Spleen (tissue), 11 donors: Measurements from ENCODE around the gene NOVA1. TPM values are rescaled to one million over a fixed set of nuclear protein-coding genes. Genes with fewer than 3 reads are reported as not detected.

Experiments
- DNase-seq: peaks from one replicate; pipeline ENCODE4 v3.0.0-alpha.2; 2020
- H3K27ac ChIP-seq, 8 donors: fragments of 200-600 bp; sonication (generic) in 7 of 8; 1 replicate in 4 of 8; 2 replicates in 4 of 8; pipeline versions ENCODE4 v1.5.0 to v1.8.0; 2016 to 2021; ENCODE audit warnings: inconsistent platforms in 4 of 8, mild to moderate bottlenecking in 4 of 8, moderate library complexity in 1 of 8
- H3K27me3 ChIP-seq, 7 donors: fragments of 200-600 bp; sonication (generic) in 6 of 7; replicated peaks in 1 of 7; 1 replicate in 4 of 7; 2 replicates in 3 of 7; pipeline versions ENCODE4 v1.5.0 to v1.8.0; 2016 to 2021; ENCODE audit warnings: inconsistent platforms in 3 of 7, mild to moderate bottlenecking in 1 of 7
- H3K36me3 ChIP-seq, 6 donors: fragments of 200-600 bp; sonication (generic) in 5 of 6; 1 replicate in 4 of 6; 2 replicates in 2 of 6; pipeline versions ENCODE4 v1.5.0 to v1.8.0; 2016 to 2021; ENCODE audit warnings: inconsistent platforms in 2 of 6
- H3K4me1 ChIP-seq, 6 donors: fragments of 200-600 bp; sonication (generic) in 5 of 6; 1 replicate in 3 of 6; 2 replicates in 3 of 6; pipeline versions ENCODE4 v1.5.0 to v1.8.0; 2016 to 2021; ENCODE audit warnings: inconsistent platforms in 3 of 6
- H3K4me3 ChIP-seq, 8 donors: fragments of 200-600 bp; sonication (generic) in 7 of 8; 1 replicate in 4 of 8; 2 replicates in 4 of 8; pipeline versions ENCODE4 v1.5.0 to v1.8.0; 2016 to 2021; ENCODE audit warnings: inconsistent platforms in 4 of 8, mild to moderate bottlenecking in 4 of 8, moderate library complexity in 2 of 8
- H3K9me3 ChIP-seq, 8 donors: fragments of 200-600 bp; sonication (generic) in 7 of 8; 1 replicate in 4 of 8; 2 replicates in 4 of 8; pipeline versions ENCODE4 v1.5.0 to v1.8.0; 2016 to 2021; ENCODE audit warnings: inconsistent platforms in 4 of 8
- POLR2A ChIP-seq, 3 donors: fragments of 450-650 bp; IDR thresholded peaks; one replicate each; pipeline ENCODE4 v1.5.1; 2017; ENCODE audit warnings: antibody characterized with exemption in 3 of 3, mild to moderate bottlenecking in 1 of 3
- POLR2AphosphoS5 ChIP-seq, 3 donors: sonication (generic); formaldehyde crosslinking; IDR thresholded peaks; one replicate each; pipeline ENCODE4 v1.5.1; 2017; ENCODE audit warnings: antibody characterized with exemption in 3 of 3
- WGBS, 5 donors: extraction: QIAGEN DNeasy Blood & Tissue Kit in 3 of 5; methylation state at CpG; one replicate each; pipeline versions ENCODE4 v1.1.5 to v1.1.7; 2013 to 2018; 5-methylcytosine and 5-hydroxymethylcytosine counted together
- intact Hi-C: fragments of 100-400 bp; cut with DNase I; formaldehyde crosslinking; loops from one replicate; pipeline ENCODE4 v1.15.0; 2023; ENCODE audit warnings: low total_unique reads
- polyA plus RNA-seq, 3 donors: library from polyadenylated mRNA; stranded (reverse); fragments of 200-250 nt; gene quantifications; one replicate each; pipeline ENCODE4 v1.2.1, GENCODE V29; 2013
- total RNA-seq, 7 donors: library from RNA; depleted of rRNA in 3 of 7; stranded (reverse); fragments of >200 nt in 3 of 7; fragmentation: NEBNext Ultra II Directional in 4 of 7; extraction: Animal tissue kit (Norgen Biotek cat#: 25700) in 4 of 7; gene quantifications; one replicate each; pipeline versions ENCODE4 v1.1.0 to v1.2.1, GENCODE V29; 2016 to 2021
- TF ChIP-seq, protein P1 (sequence below), 11 experiments: fragments of 200-600 bp in 7 of 11; fragments of 450-650 bp in 4 of 11; sonication (generic) in 4 of 11; IDR thresholded peaks in 8 of 11; conservative IDR thresholded peaks in 3 of 11; 1 replicate in 7 of 11; 2 replicates in 4 of 11; pipeline versions ENCODE4 v1.4.0 to v1.8.0; 2016 to 2021; ENCODE audit warnings: antibody characterized with exemption in 11 of 11, inconsistent platforms in 4 of 11, mild to moderate bottlenecking in 1 of 11
- donor health status: healthy with polysubstance abuse.
- donor health status: DM: no; HTN: no; CAD: no; lungs with moderate emphysema.
- donor health status: DM: no; HTN: no; CAD: no.
- donor health status: Bipolar disorder and iron deficiency.
- donor health status: healthy.
- donor health status: DM: no; HTN: no; CAD: no.
- donor health status: DM: yes; HTN: yes; CAD: no.

NOVA1 gene
- total and polyA plus RNA-seq, 10 donors, result 0.59 to 4.0 (median 2.4) TPM

DNA sequence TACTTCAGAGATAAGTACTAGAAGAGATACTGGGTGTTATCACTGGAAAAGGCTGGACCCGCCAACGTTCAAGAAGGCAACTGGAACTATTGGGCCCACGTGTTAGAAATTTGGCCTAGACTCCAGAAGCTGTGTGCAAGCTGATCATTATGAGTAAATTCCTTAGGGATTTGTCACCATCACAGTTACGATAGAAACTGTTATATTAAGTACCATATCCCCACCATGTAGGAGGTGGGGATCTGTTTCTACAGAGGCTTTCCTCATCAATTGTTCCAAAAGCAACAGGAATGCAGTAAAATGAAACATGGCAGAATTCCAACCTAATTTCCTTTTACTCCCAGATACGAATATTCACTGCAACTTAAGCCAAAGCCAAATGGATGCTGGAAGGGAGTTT lies 170.7 kb downstream of the NOVA1 start:
- no peak overlapping the region for H3K4me3 ChIP-seq
- H3K4me1 ChIP-seq, result no peaks in the 10 kb centered on the region
- WGBS, 5 donors, result 62 to 78% (median 63%) methylated on average over 5 of the region's 5 CpGs
- TF ChIP-seq POLR2AphosphoS5 (IDR thresholded peaks at IDR 0.05) (no peak), POLR2A (IDR thresholded peaks at IDR 0.05) (no peak)
- H3K27me3 ChIP-seq, result no peaks in the 10 kb centered on the region
- no peaks in the 10 kb centered on the region for H3K36me3 ChIP-seq
- no peak overlapping the region for H3K27ac ChIP-seq
- no peak for DNase-seq
- intact Hi-C loops, result no loop called here
- H3K9me3 ChIP-seq, result no peaks in the 10 kb centered on the region

DNA sequence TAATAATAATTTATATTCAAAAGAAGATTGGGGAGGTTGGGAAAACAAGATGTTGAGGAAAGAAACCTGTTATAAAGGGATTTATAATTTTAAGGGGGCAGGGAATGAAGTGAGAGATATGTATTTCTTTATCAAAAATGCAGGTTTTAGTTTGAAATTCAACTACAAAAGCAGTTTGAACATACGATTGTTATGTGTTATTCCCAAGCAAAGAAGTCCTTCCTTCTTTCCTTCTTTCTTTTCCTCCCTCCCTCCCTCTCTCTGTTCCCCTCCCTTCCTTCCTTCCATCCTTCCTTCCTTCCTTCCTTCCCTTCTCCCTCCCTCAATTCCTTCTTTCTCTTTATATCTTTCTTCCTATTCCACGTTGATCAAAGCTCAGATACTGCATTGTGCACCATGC lies 173.3 kb downstream of the NOVA1 start:
- intact Hi-C loops, result no loop called here
- Histone ChIP-seq H3K9me3 (no peaks in the 10 kb centered on the region), H3K4me3 (no peak overlapping the region), H3K27me3 (no peaks in the 10 kb centered on the region), H3K4me1 (no peaks in the 10 kb centered on the region), H3K27ac (no peak overlapping the region), H3K36me3 (no peaks in the 10 kb centered on the region)
- WGBS, 5 donors, result 41 to 50% (median 46%) methylated on average over 2 of the region's 2 CpGs
- TF ChIP-seq POLR2AphosphoS5 (IDR thresholded peaks at IDR 0.05) (no peak), POLR2A (IDR thresholded peaks at IDR 0.05) (no peak)
- TF ChIP-seq, protein P1, sequence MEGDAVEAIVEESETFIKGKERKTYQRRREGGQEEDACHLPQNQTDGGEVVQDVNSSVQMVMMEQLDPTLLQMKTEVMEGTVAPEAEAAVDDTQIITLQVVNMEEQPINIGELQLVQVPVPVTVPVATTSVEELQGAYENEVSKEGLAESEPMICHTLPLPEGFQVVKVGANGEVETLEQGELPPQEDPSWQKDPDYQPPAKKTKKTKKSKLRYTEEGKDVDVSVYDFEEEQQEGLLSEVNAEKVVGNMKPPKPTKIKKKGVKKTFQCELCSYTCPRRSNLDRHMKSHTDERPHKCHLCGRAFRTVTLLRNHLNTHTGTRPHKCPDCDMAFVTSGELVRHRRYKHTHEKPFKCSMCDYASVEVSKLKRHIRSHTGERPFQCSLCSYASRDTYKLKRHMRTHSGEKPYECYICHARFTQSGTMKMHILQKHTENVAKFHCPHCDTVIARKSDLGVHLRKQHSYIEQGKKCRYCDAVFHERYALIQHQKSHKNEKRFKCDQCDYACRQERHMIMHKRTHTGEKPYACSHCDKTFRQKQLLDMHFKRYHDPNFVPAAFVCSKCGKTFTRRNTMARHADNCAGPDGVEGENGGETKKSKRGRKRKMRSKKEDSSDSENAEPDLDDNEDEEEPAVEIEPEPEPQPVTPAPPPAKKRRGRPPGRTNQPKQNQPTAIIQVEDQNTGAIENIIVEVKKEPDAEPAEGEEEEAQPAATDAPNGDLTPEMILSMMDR (IDR thresholded peaks at IDR 0.05 in 8 of 11, conservative IDR thresholded peaks at IDR 0.05 in 3 of 11), result no peak
- DNase-seq, result no peak

DNA sequence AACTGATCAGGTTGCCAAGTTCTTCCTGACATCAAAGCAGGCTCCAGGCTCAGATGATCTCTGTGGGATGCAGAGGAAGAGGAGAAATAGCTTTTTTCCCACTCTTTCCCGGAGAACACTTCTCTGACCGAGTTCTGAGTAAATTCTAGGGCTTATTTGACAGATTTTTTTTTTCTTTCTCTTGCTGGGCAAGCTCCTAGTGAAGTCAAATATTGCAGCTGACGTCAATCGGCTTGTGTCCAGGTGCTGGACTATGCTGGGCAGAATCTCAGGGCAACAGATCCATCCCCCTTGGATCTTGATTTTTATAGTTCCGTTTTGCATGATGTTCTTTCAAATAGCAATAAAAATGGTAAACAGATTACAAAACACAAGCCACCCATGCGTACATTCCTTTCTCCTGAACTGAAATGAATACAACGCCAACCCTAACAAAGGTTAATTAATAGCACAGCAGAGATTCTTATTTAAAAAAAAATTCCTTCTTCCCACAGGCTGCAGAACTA lies 182.2 kb downstream of the NOVA1 start:
- DNase-seq, result no peak
- intact Hi-C loops, result no loop called here

DNA sequence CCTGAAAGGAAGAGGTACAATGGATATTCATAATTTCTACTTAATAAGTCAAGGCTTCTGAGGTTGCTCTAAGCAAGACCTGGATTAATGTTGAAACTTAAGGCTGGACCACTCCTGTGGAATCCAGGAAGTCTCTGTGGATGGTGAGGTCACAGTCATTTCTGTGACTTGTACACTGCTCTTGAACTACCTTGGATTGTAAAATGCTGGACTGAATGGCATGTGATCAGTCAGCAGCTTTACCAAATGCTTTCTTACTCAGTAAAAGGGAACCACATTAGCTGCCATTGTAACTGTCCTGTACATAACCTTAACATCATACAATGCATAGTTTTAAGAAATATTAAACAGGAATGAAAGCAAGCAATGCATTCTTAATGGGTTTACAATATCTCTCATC lies 182.9 kb downstream of the NOVA1 start:
- Histone ChIP-seq H3K27me3 (no peaks in the 10 kb centered on the region), H3K36me3 (no peaks in the 10 kb centered on the region), H3K4me1 (no peaks in the 10 kb centered on the region), H3K4me3 (no peak overlapping the region), H3K9me3 (peaks cover 0 to 2% (median 0%) of the 10 kb centered on the region in 8 donors), H3K27ac (no peak overlapping the region)
- DNase-seq, result no peak
- intact Hi-C loops, result no loop called here
- TF ChIP-seq POLR2A (IDR thresholded peaks at IDR 0.05), result no peak
- no peak for TF ChIP-seq POLR2AphosphoS5 (IDR thresholded peaks at IDR 0.05)
- TF ChIP-seq, protein P1 (IDR thresholded peaks at IDR 0.05 in 8 of 11, conservative IDR thresholded peaks at IDR 0.05 in 3 of 11), result no peak

More for the DNA sequence above, 182.2 kb downstream of the NOVA1 start:
- TF ChIP-seq POLR2AphosphoS5 (IDR thresholded peaks at IDR 0.05) (no peak), POLR2A (IDR thresholded peaks at IDR 0.05) (no peak)
- TF ChIP-seq, protein P1 (IDR thresholded peaks at IDR 0.05 in 8 of 11, conservative IDR thresholded peaks at IDR 0.05 in 3 of 11), result no peak
- H3K27ac ChIP-seq, result no peak overlapping the region
- peaks cover 0 to 2% (median 0%) of the 10 kb centered on the region in 8 donors for H3K9me3 ChIP-seq
- H3K36me3 ChIP-seq, result no peaks in the 10 kb centered on the region
- no peaks in the 10 kb centered on the region for H3K4me1 ChIP-seq
- no peaks in the 10 kb centered on the region for H3K27me3 ChIP-seq
- H3K4me3 ChIP-seq, result no peak overlapping the region
- WGBS, 5 donors, result 72 to 84% (median 74%) methylated on average over 7 of the region's 7 CpGs

DNA sequence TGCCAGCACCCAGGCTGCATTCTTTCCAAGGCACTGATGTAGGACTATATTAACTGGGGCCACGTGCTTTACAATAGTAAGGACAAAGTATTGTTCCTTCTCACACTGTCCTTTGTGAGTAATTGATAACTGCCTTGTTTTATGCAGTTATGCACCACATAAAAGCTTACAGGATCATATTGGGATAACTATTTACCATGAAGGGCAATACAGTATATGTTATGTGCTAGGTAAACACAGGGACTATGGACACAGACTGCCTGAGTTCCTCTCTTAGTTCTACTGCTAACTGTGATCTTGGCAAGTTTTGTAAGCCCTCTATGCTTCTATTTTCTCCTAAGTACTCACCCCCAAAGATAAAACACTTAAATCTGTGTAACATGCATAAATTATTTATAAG lies 183.7 kb downstream of the NOVA1 start:
- no peaks in the 10 kb centered on the region for H3K4me1 ChIP-seq
- DNase-seq, result no peak
- no peaks in the 10 kb centered on the region for H3K27me3 ChIP-seq
- H3K4me3 ChIP-seq, result no peak overlapping the region
- H3K27ac ChIP-seq, result no peak overlapping the region
- H3K9me3 ChIP-seq, result peaks cover 0 to 2% (median 0%) of the 10 kb centered on the region in 8 donors
- H3K36me3 ChIP-seq, result no peaks in the 10 kb centered on the region
- intact Hi-C loops, result no loop called here
- 55 to 95% (median 69%) methylated on average over 1 of the region's 1 CpG for WGBS, 5 donors
- no peak for TF ChIP-seq POLR2AphosphoS5 (IDR thresholded peaks at IDR 0.05)
- TF ChIP-seq, protein P1 (IDR thresholded peaks at IDR 0.05 in 8 of 11, conservative IDR thresholded peaks at IDR 0.05 in 3 of 11), result no peak
- no peak for TF ChIP-seq POLR2A (IDR thresholded peaks at IDR 0.05)
